NB4 (cell line): ENCODE measurements around the gene C5orf15.
"Not testable (repeated sequence)": the region's sequence is repeated elsewhere in the genome, so short reads cannot be mapped to it uniquely, and the experiment has no call there.

Experiments
- DNase-seq: peaks from one replicate; pipeline ENCODE4 v3.0.0; 2010; ENCODE audit warnings: low read depth
- H3K4me3 ChIP-seq: one replicate; pipeline ENCODE4 v1.5.1; 2011; ENCODE audit warnings: mild to moderate bottlenecking, low read depth, low read length, moderate library complexity
- CTCF ChIP-seq: IDR thresholded peaks from one replicate; pipeline ENCODE4 v1.5.1; 2012; ENCODE audit warnings: low read depth, low read length
- MAX ChIP-seq: IDR thresholded peaks from 2 replicates; pipeline ENCODE4 v1.6.1; 2011; ENCODE audit warnings: low read depth, low read length
- MYC ChIP-seq: IDR thresholded peaks from 2 replicates; pipeline ENCODE4 v1.6.1; 2011; ENCODE audit warnings: low read depth, low read length
- POLR2A ChIP-seq: IDR thresholded peaks from 2 replicates; pipeline ENCODE4 v1.6.1; 2011; ENCODE audit warnings: mild to moderate bottlenecking; ENCODE audit not compliant: insufficient read length; ENCODE audit errors: extremely low read depth

C5orf15 gene

GRCh38 chr5:133978943-133979342 lies 10.5 kb upstream of the C5orf15 start:
- DNase-seq: no peak
- H3K4me3 ChIP-seq: no peak overlapping the region
- no peak for TF ChIP-seq CTCF
- TF ChIP-seq POLR2A: no peak
- TF ChIP-seq MAX: no peak
- TF ChIP-seq MYC: no peak

GRCh38 chr5:133977858-133978257 lies 9.4 kb upstream of the C5orf15 start:
- no peak overlapping the region for H3K4me3 ChIP-seq
- TF ChIP-seq CTCF: no peak
- TF ChIP-seq MAX: no peak
- no peak for TF ChIP-seq MYC
- TF ChIP-seq POLR2A: no peak

GRCh38 chr5:133977161-133977787 lies 8.8 kb upstream of the C5orf15 start:
- TF ChIP-seq POLR2A: no peak
- TF ChIP-seq MAX: no peak
- no peak for TF ChIP-seq MYC
- TF ChIP-seq CTCF: no peak
- H3K4me3 ChIP-seq: no peak overlapping the region
- no peak for DNase-seq

More at GRCh38 chr5:133977858-133978257, 9.4 kb upstream of the C5orf15 start:
- no peak for DNase-seq

GRCh38 chr5:133975546-133975945 lies 7.1 kb upstream of the C5orf15 start:
- not testable (repeated sequence) for DNase-seq

GRCh38 chr5:133974142-133974541 lies 5.7 kb upstream of the C5orf15 start:
- no peak overlapping the region for H3K4me3 ChIP-seq
- no peak for DNase-seq

More at GRCh38 chr5:133975546-133975945, 7.1 kb upstream of the C5orf15 start:
- not testable (repeated sequence) for H3K4me3 ChIP-seq

GRCh38 chr5:133970325-133970909 lies 2.0 kb upstream of the C5orf15 start:
- no peak for TF ChIP-seq CTCF
- TF ChIP-seq MYC: no peak
- no peak for TF ChIP-seq POLR2A
- TF ChIP-seq MAX: no peak
- no peak overlapping the region for H3K4me3 ChIP-seq
- no peak for DNase-seq

More at GRCh38 chr5:133974142-133974541, 5.7 kb upstream of the C5orf15 start:
- TF ChIP-seq MYC (no peak), POLR2A (no peak), CTCF (no peak), MAX (no peak)
